ENCODE data around the gene AATK. TPM values are rescaled to one million over a fixed set of nuclear protein-coding genes. Genes with fewer than 3 reads are reported as not detected.

Gene AATK
- total and polyA plus RNA-seq, 11 donors = 1.3 to 12.0 (median 9.3) TPM

GRCh38 chr17:81206657-81207056, 40.6 kb upstream of the AATK start:
- 95 to 97% (median 96%) methylated on average over 6 to 12 of the region's 12 CpGs for WGBS, 4 donors
- H3K4me3 ChIP-seq = no peak overlapping the region
- H3K4me1 ChIP-seq = peaks cover 0 to 9% (median 0%) of the 10 kb centered on the region in 12 donors
- H3K9me3 ChIP-seq = no peaks in the 10 kb centered on the region
- H3K27me3 ChIP-seq = no peaks in the 10 kb centered on the region
- no peak overlapping the region for H3K27ac ChIP-seq
- peaks cover 0 to 18% (median 0%) of the 10 kb centered on the region in 9 donors for H3K36me3 ChIP-seq
- no peak for TF ChIP-seq POLR2A (IDR thresholded peaks at IDR 0.05)
- intact Hi-C loops (cut with DNase I) = no loop called here
- ATAC-seq (no peak), DNase-seq (no peak)

- 74 to 88% (median 82%) methylated on average over 4 of the region's 4 CpGs for WGBS, 4 donors
- TF ChIP-seq CTCF (IDR thresholded peaks at IDR 0.05) = no peak
- TF ChIP-seq POLR2A (IDR thresholded peaks at IDR 0.05) = no peak
- Histone ChIP-seq H3K27me3 (no peaks in the 10 kb centered on the region), H3K9me3 (no peaks in the 10 kb centered on the region), H3K36me3 (peaks cover 0 to 18% (median 0%) of the 10 kb centered on the region in 9 donors), H3K4me3 (no peak overlapping the region), H3K4me1 (peaks cover 0 to 9% (median 0%) of the 10 kb centered on the region in 12 donors), H3K27ac (no peak overlapping the region)
- intact Hi-C loops (cut with DNase I) = no loop called here
- no peak for ATAC-seq
- DNase-seq = no peak
Observed at GRCh38 chr17:81206166-81206565, 40.1 kb upstream of the AATK start.

GRCh38 chr17:81204578-81204977, 38.6 kb upstream of the AATK start:
- Histone ChIP-seq H3K27ac (no peak overlapping the region), H3K4me1 (peaks cover 0 to 6% (median 0%) of the 10 kb centered on the region in 12 donors), H3K27me3 (no peaks in the 10 kb centered on the region), H3K4me3 (no peak overlapping the region), H3K9me3 (no peaks in the 10 kb centered on the region), H3K36me3 (peaks cover 0 to 19% (median 0%) of the 10 kb centered on the region in 9 donors)
- intact Hi-C loops (cut with DNase I) = loop anchor here in 2 of 10 donors (5.0 kb wide), 1 partner anchor 62 kb away; no protein-coding TSS in a partner anchor
- no peak for DNase-seq
- WGBS, 4 donors = 87 to 91% (median 89%) methylated on average over 10 of the region's 10 CpGs
- no peak for TF ChIP-seq POLR2A (IDR thresholded peaks at IDR 0.05)
- no peak for TF ChIP-seq CTCF (IDR thresholded peaks at IDR 0.05)
- ATAC-seq = no peak

- ATAC-seq (no peak), DNase-seq (no peak)
- TF ChIP-seq POLR2A (IDR thresholded peaks at IDR 0.05) = no peak
- no peak overlapping the region for H3K4me3 ChIP-seq
- intact Hi-C loops (cut with DNase I) = loop anchor here in 2 of 10 donors (5.0 kb wide), 1 partner anchor 61 kb away; no protein-coding TSS in a partner anchor
- no peaks in the 10 kb centered on the region for H3K27me3 ChIP-seq
- H3K4me1 ChIP-seq = peaks cover 0 to 6% (median 0%) of the 10 kb centered on the region in 12 donors
- peaks cover 0 to 23% (median 0%) of the 10 kb centered on the region in 9 donors for H3K36me3 ChIP-seq
- no peak overlapping the region for H3K27ac ChIP-seq
- 94 to 97% (median 96%) methylated on average over 15 to 20 of the region's 20 CpGs for WGBS, 4 donors
- H3K9me3 ChIP-seq = no peaks in the 10 kb centered on the region
Observed at GRCh38 chr17:81203136-81203535, 37.1 kb upstream of the AATK start.

- DNase-seq (no peak), ATAC-seq (no peak)
- intact Hi-C loops (cut with DNase I) = loop anchor here in 2 of 10 donors (5.0 kb wide), 1 partner anchor 60 kb away; no protein-coding TSS in a partner anchor
- Histone ChIP-seq H3K4me3 (no peak overlapping the region), H3K9me3 (no peaks in the 10 kb centered on the region), H3K36me3 (peaks cover 0 to 28% (median 3%) of the 10 kb centered on the region in 9 donors), H3K27ac (no peak overlapping the region), H3K27me3 (no peaks in the 10 kb centered on the region), H3K4me1 (peaks cover 0 to 7% (median 0%) of the 10 kb centered on the region in 12 donors)
- 97 to 100% (median 98%) methylated on average over 7 to 10 of the region's 10 CpGs for WGBS, 4 donors
- TF ChIP-seq POLR2A (IDR thresholded peaks at IDR 0.05) (no peak), CTCF (IDR thresholded peaks at IDR 0.05) (no peak)
Observed at GRCh38 chr17:81202318-81202717, 36.3 kb upstream of the AATK start.
